GM21447 (cell line): ENCODE data around the gene MRPS5.

Source experiments
- ATAC-seq: cut with Tn5 transposase; IDR thresholded peaks from one replicate; pipeline ENCODE4 v1.9.1; 2021; ENCODE audit not compliant: unreplicated experiment

The MRPS5 gene

GRCh38 chr2:95061601-95062183 is 59.9 kb downstream of the MRPS5 start:
- ATAC-seq, result no peak

DNA sequence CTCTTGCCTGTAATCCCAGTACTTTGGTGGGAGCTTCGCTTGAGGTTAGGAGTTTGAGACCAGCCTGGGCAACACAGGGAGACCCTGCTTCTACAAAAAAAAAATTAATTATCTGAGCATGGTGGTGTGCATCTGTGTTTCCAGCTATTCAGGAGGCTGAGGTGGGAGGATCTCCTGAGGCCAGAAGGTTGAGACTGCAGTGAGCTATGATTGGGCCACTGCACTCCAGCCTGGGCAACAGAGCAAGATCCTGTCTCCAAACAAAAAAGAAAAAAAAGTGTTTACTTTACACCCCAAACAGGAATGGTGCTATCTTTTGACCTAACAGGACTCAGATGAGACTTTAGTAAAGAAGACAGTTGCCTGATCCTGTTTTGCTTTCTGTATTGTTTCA is 60.5 kb downstream of the MRPS5 start:
- ATAC-seq, result no peak

- ATAC-seq, result no peak
Observed at GRCh38 chr2:95060446-95061118, 61.0 kb downstream of the MRPS5 start.

GRCh38 chr2:95059656-95060370 is 61.8 kb downstream of the MRPS5 start:
- no peak for ATAC-seq

GRCh38 chr2:95058989-95059641 is 62.5 kb downstream of the MRPS5 start:
- ATAC-seq, result no peak

- ATAC-seq, result no peak
Observed at GRCh38 chr2:95058466-95058988, 63.1 kb downstream of the MRPS5 start.

DNA sequence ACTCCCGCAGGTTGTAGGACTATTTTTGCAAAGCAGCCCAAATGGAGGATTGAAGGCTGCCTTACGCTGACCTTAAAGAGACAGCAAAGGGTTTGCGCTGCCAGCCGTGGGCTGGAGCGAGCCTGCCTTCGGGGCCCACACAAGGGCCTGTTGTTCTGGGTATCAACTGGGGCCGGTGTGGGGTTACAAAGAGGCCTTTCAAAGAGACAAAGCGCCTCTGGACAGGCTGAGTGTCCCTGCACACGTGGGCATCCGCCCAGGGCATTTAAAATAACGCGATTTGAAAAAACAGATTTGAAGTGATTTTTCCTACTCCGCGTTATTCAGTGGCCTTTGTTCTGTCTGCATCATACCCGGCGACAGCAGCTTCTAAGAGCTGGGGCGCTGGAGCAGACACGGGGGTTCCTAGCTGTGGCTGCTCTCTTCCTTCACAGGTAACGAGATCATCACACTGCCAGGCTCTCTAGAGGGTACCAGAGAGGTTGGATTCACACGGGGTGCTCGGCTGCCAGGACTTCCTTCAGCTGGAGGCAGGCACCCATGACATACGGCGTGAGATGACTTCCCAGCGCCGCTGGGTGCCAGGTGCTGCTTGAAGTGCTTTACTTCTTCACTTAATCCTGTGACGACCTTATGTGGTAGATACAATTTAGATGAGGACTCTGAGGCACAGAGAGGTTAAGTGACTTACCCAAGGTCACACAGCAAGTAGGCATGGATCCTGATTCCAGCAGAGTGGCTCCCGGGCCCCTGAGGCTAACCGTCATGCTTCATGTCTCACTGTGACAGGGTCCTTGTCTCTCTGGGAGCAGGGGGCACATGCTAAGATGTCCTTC is 63.9 kb downstream of the MRPS5 start:
- ATAC-seq, result no peak

GRCh38 chr2:95056461-95057459 is 64.8 kb downstream of the MRPS5 start:
- ATAC-seq, result no peak

DNA sequence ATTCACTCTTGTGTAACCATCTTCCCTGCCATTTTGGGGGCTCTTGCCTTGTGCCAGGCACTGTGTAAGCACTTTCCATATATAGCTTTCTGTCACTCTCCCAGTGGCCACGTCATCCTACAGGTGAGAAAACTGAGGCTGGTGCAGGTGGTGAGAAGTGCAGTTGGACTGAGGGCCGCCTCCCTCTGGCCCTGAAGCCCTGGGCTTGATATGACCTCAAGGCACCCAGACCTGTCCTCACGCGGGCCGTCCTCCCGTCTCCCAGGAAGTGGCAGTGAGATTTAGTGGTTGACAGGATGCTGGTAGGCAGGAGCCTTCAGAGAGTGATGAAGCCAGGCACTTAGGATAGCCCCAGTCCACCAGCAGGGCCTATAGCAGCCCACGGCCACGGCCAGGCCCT is 65.6 kb downstream of the MRPS5 start:
- ATAC-seq, result no peak

DNA sequence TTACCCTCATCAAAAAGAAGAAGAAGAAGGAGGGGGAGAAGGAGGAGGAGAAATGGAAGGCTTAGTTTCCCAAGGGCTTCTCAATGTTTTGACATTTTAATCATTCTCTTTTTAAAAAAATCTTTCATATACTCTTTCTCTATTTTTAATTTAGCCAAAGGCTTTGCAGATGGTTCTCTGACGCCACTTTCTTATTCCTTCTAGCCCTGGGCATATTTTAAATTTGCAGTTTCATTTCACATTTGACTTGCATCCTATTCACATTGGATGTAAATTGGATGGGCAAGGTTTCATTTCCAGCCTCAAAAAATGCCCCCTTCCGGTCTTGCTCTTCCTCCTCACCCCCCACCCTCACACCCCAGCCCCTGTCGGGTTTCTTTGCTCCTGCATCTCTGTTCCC is 66.3 kb downstream of the MRPS5 start:
- no peak for ATAC-seq

- no peak for ATAC-seq
Observed at GRCh38 chr2:95054016-95054415, 67.6 kb downstream of the MRPS5 start.

GRCh38 chr2:95053543-95053942 is 68.1 kb downstream of the MRPS5 start:
- no peak for ATAC-seq

DNA sequence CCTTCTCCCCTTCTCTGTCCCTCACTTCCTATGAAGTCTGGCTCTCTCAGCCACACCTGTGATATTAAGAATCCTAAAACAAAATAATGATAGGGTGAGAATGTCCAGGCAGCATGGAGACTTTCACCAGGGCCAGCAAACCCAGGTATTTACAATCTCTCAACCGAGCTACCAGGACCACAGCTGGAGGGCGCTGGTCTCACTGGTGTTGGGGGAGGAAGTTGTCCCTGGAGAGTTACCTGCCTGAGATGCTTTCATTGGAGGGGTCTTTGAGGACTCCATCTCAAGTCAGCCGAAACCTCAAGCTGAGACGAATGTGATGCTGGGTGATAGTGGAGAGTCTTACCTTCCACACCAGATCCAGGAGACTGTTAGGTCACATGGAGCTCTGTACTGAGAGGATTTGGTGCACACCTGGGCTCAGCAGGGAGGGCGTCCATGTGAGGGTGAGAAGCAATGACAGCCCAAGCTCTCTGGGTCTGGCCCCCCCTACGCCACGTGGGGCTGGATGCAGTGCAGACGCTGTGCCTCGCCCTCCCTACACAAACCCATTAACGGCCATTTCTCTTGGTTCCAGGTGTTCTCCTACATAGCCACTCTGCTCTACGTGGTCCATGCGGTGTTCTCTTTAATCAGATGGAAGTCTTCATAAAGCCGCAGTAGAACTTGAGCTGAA is 68.7 kb downstream of the MRPS5 start:
- no peak for ATAC-seq

DNA sequence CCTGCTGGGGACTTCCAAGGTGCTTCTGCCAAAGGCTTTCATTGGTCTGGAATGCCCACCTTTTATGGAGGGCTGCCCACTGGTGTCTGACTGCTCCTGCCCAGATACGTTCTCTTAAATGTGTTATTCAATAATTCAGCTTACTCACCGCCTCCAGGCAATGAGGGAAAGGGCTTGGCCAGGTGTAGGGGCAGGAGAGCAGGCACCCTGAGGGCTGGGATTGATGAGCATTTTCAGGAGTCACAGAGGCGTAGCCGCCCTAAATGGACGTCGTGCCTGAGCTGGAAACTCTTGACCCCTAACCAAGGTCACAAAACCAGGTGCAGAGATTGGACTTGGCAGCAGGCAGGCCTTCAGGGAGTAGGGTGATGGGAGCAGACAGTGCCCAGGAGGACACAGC is 69.3 kb downstream of the MRPS5 start:
- no peak for ATAC-seq

DNA sequence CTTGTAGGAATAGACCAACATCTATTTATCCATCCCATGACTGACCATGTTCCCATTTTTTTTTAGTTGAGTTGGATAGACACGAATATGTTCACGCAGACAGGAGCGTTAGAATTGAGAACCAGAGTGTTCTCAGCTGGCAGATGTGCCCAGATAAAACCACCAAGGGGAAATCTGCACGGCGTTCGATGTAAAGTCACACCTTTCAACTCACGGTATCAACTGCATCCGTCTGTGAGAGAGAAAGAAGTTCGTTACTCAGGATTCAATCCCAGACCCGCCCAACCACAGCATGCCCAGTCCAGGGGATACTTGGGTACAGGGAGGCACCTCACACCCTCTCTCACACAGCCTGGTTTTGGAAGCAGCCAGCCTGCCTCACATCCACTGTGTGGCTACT is 70.0 kb downstream of the MRPS5 start:
- ATAC-seq, result no peak

GRCh38 chr2:95050385-95051300 is 71.0 kb downstream of the MRPS5 start:
- no peak for ATAC-seq

- no peak for ATAC-seq
Observed at GRCh38 chr2:95049961-95050360, 71.6 kb downstream of the MRPS5 start.

DNA sequence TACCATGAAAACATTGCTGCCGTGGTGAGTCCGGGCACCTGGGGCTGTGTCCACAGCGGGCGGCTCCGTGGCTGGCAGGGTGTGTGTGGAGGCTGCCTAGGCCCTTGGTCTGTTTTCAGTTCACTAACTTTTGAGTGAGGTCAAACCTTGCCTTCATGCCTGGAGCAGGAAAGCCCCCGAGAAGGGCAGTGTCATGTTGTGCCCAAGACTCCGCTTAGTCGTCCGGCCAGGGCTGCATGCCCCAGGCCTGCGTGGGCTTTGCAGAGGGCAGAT is 72.0 kb downstream of the MRPS5 start:
- ATAC-seq, result no peak
